T-helper 1 cell treated with Interleukin-12 subunit alpha and Interleukin-12 subunit beta and Interleukin-4 antibody, amounts not matched to agents 30 μg/mL and 1 μg/mL, for 36 hours (primary cell): ENCODE measurements around the gene FTCD.

ENCODE experiments used
- H3K27ac Mint-ChIP-seq: one replicate; pipeline ENCODE4 v1.8.0; 2021; ENCODE audit warnings: mild to moderate bottlenecking, mixed read lengths
- H3K27me3 Mint-ChIP-seq: one replicate; pipeline ENCODE4 v1.8.0; 2021; ENCODE audit warnings: low read depth, mixed read lengths
- H3K36me3 Mint-ChIP-seq: one replicate; pipeline ENCODE4 v1.8.0; 2021; ENCODE audit warnings: low read depth, mixed read lengths
- H3K4me1 Mint-ChIP-seq: one replicate; pipeline ENCODE4 v1.8.0; 2021; ENCODE audit warnings: low read depth, mixed read lengths
- H3K4me3 Mint-ChIP-seq: one replicate; pipeline ENCODE4 v1.8.0; 2021; ENCODE audit warnings: mild to moderate bottlenecking, moderate library complexity, mixed read lengths
- H3K9me3 Mint-ChIP-seq: one replicate; pipeline ENCODE4 v1.8.0; 2021; ENCODE audit warnings: mixed read lengths

Gene FTCD

DNA sequence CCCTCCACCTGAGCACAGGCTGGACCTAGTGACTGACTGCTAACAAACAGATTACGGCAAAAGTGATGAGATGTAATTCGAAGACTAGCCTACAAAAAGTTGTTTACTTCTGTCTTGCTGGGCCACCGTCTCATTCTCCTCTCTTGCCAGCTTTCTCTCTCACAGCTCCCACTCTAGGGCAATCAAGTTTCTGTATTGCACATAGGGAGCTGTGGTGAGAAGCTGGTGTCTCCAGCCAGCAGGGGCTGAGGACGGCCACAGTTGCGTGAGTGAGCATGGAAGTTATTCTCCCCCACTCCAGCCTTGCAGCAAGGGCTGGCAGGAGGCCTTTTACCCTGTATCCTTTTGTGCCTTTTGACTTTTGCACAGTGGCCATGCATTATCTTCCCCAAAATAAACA, 66.1 kb downstream of the FTCD start:
- H3K36me3 Mint-ChIP-seq = no peaks in the 10 kb centered on the region
- peaks cover 35% of the 10 kb centered on the region for H3K9me3 Mint-ChIP-seq
- peaks cover 3% of the 10 kb centered on the region for H3K27me3 Mint-ChIP-seq
- H3K4me1 Mint-ChIP-seq = no peaks in the 10 kb centered on the region
- no peak overlapping the region for H3K4me3 Mint-ChIP-seq
- H3K27ac Mint-ChIP-seq = no peak overlapping the region

GRCh38 chr21:46088189-46088588, 67.2 kb downstream of the FTCD start:
- Mint-ChIP-seq H3K27me3 (peaks cover 3% of the 10 kb centered on the region), H3K4me1 (no peaks in the 10 kb centered on the region), H3K9me3 (peaks cover 35% of the 10 kb centered on the region), H3K36me3 (no peaks in the 10 kb centered on the region), H3K4me3 (no peak overlapping the region), H3K27ac (no peak overlapping the region)

DNA sequence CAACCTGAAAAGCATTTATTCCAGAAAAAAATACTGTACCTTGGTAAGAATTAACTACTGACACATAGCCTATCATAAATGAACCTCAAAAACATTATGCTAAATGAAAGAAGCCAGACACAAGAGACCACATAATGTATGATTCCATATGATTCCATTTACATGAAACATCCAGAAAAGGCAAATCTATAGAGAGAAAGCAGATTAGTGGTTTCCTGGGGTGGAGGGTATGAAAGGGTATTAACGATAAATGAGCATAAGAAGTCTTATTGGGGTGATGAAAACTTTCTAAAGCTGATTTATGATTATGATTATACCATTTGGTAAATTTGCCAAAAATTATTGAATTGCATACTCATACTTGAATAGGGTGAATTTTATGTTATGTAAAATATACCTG, 67.7 kb downstream of the FTCD start:
- Mint-ChIP-seq H3K9me3 (peaks cover 35% of the 10 kb centered on the region), H3K36me3 (no peaks in the 10 kb centered on the region), H3K27ac (no peak overlapping the region), H3K4me1 (no peaks in the 10 kb centered on the region), H3K27me3 (peaks cover 3% of the 10 kb centered on the region), H3K4me3 (no peak overlapping the region)
